Right lobe of liver (tissue), 6 donors: ENCODE data around the gene NAALADL2. TPM values are rescaled to one million over a fixed set of nuclear protein-coding genes. Genes with fewer than 3 reads are reported as not detected.

Experiments used
- ATAC-seq, 4 donors: fragments of 200-7000 bp; cut with Tn5 transposase; one replicate each; pipeline ENCODE4 v1.9.1; 2020; ENCODE audit warnings: mild to moderate bottlenecking in 4 of 4, moderate library complexity in 4 of 4
- DNase-seq, 3 donors: peaks; one replicate each; pipeline ENCODE4 v3.0.0-alpha.2; 2020
- H3K27ac ChIP-seq, 3 donors: fragments of 200-600 bp; one replicate each; pipeline ENCODE4 v1.8.0; 2022
- H3K27me3 ChIP-seq, 2 donors: fragments of 200-600 bp; one replicate each; pipeline ENCODE4 v1.8.0; 2022
- H3K36me3 ChIP-seq, 4 donors: fragments of 200-600 bp; sonication (generic) in 1 of 4; one replicate each; pipeline versions ENCODE4 v1.5.1 to v1.8.0; 2017 to 2022; ENCODE audit warnings: control low read depth in 1 of 4
- H3K4me1 ChIP-seq, 4 donors: fragments of 200-600 bp; sonication (generic) in 1 of 4; one replicate each; pipeline versions ENCODE4 v1.5.1 to v1.8.0; 2017 to 2022; ENCODE audit warnings: control low read depth in 1 of 4
- H3K4me3 ChIP-seq, 3 donors: fragments of 200-600 bp; one replicate each; pipeline ENCODE4 v1.8.0; 2022
- H3K9me3 ChIP-seq, 4 donors: fragments of 200-600 bp; sonication (generic) in 1 of 4; one replicate each; pipeline versions ENCODE4 v1.5.1 to v1.8.0; 2017 to 2022; ENCODE audit warnings: control low read depth in 1 of 4
- CTCF ChIP-seq, 4 donors: fragments of 200-600 bp in 3 of 4; fragments of 450-650 bp in 1 of 4; IDR thresholded peaks; one replicate each; pipeline versions ENCODE4 v1.5.1 to v1.8.0; 2016 to 2022; ENCODE audit warnings: antibody characterized with exemption in 4 of 4, mild to moderate bottlenecking in 2 of 4
- POLR2A ChIP-seq: fragments of 450-650 bp; IDR thresholded peaks from one replicate; pipeline ENCODE4 v1.6.1; 2017; ENCODE audit warnings: antibody characterized with exemption, mild to moderate bottlenecking
- WGBS: methylation state at CpG from one replicate; pipeline ENCODE4 v1.1.6; 2018; ENCODE audit warnings: low coverage, low lambda C conversion rate; ENCODE audit not compliant: insufficient coverage; ENCODE audit errors: missing lambda C conversion rate; 5-methylcytosine and 5-hydroxymethylcytosine counted together
- intact Hi-C, 2 donors: fragments of 100-400 bp; cut with DNase I; formaldehyde crosslinking; loops; one replicate each; pipeline versions ENCODE4 v1.11.2 to v1.14.1; 2022
- total RNA-seq, 6 experiments: library from RNA; depleted of rRNA in 2 of 6; stranded (reverse); fragments of >200 nt in 2 of 6; fragmentation: NEBNext Ultra II Directional in 3 of 6; extraction: Animal tissue kit (Norgen Biotek cat#: 25700) in 3 of 6; gene quantifications; one replicate each; pipeline versions ENCODE4 v1.1.0 to v1.2.4, GENCODE V29; 2016 to 2023
- donor health status: DM: no; HTN: yes; CAD: no.
- donor health status: DM: no; HTN: no; CAD: no.
- donor health status: DM: no; HTN: no; CAD: no.
- donor health status: DM: no; HTN: yes; CAD: no.
- donor health status: DM: no; HTN: yes; CAD: no.

NAALADL2 gene
- total RNA-seq, 6 experiments from 2014 or later = 0.86 to 4.9 (median 3.2) TPM

GRCh38 chr3:174931473-174932353, 72.6 kb downstream of the NAALADL2 start:
- no peaks in the 10 kb centered on the region for H3K27me3 ChIP-seq
- intact Hi-C loops = no loop called here
- H3K36me3 ChIP-seq = no peaks in the 10 kb centered on the region
- WGBS = 30% methylated on average over 2 of the region's 2 CpGs
- H3K4me1 ChIP-seq = no peaks in the 10 kb centered on the region
- DNase-seq = no peak
- no peak for TF ChIP-seq CTCF (IDR thresholded peaks at IDR 0.05)
- no peak for TF ChIP-seq POLR2A
- H3K27ac ChIP-seq = no peak overlapping the region
- no peaks in the 10 kb centered on the region for H3K9me3 ChIP-seq
- ATAC-seq = no peak
- no peak overlapping the region for H3K4me3 ChIP-seq

GRCh38 chr3:174936590-174936989, 77.5 kb downstream of the NAALADL2 start:
- Histone ChIP-seq H3K27ac (no peak overlapping the region), H3K4me1 (no peaks in the 10 kb centered on the region), H3K27me3 (no peaks in the 10 kb centered on the region), H3K36me3 (no peaks in the 10 kb centered on the region), H3K9me3 (no peaks in the 10 kb centered on the region), H3K4me3 (no peak overlapping the region)
- 69% methylated on average over 4 of the region's 4 CpGs for WGBS
- intact Hi-C loops = no loop called here
- no peak for TF ChIP-seq CTCF (IDR thresholded peaks at IDR 0.05)
- TF ChIP-seq POLR2A = no peak
- DNase-seq (no peak), ATAC-seq (no peak)

- no peaks in the 10 kb centered on the region for H3K36me3 ChIP-seq
- H3K4me3 ChIP-seq = no peak overlapping the region
- no peak for ATAC-seq
- no peak for DNase-seq
- H3K9me3 ChIP-seq = no peaks in the 10 kb centered on the region
- intact Hi-C loops = no loop called here
- TF ChIP-seq CTCF (IDR thresholded peaks at IDR 0.05) = no peak
- TF ChIP-seq POLR2A = no peak
- H3K27ac ChIP-seq = no peak overlapping the region
- H3K27me3 ChIP-seq = no peaks in the 10 kb centered on the region
- no peaks in the 10 kb centered on the region for H3K4me1 ChIP-seq
Observed at GRCh38 chr3:174937478-174937877, 78.3 kb downstream of the NAALADL2 start.

GRCh38 chr3:174938102-174938501, 79.0 kb downstream of the NAALADL2 start:
- Histone ChIP-seq H3K4me1 (no peaks in the 10 kb centered on the region), H3K27ac (no peak overlapping the region), H3K4me3 (no peak overlapping the region), H3K27me3 (no peaks in the 10 kb centered on the region), H3K9me3 (no peaks in the 10 kb centered on the region), H3K36me3 (no peaks in the 10 kb centered on the region)
- ATAC-seq = no peak
- TF ChIP-seq CTCF (IDR thresholded peaks at IDR 0.05) (no peak), POLR2A (no peak)
- intact Hi-C loops = no loop called here
- no peak for DNase-seq
- WGBS = 66% methylated on average over 4 of the region's 4 CpGs
